HS-27A (cell line): ENCODE data around the gene ABO.
"Not testable (repeated sequence)": the region's sequence is repeated elsewhere in the genome, so short reads cannot be mapped to it uniquely, and the experiment has no call there.

ENCODE experiments used
- DNase-seq: peaks from one replicate; pipeline ENCODE4 v3.0.0-alpha.2; 2012; ENCODE audit warnings: low read depth, missing footprints

The ABO gene

DNA sequence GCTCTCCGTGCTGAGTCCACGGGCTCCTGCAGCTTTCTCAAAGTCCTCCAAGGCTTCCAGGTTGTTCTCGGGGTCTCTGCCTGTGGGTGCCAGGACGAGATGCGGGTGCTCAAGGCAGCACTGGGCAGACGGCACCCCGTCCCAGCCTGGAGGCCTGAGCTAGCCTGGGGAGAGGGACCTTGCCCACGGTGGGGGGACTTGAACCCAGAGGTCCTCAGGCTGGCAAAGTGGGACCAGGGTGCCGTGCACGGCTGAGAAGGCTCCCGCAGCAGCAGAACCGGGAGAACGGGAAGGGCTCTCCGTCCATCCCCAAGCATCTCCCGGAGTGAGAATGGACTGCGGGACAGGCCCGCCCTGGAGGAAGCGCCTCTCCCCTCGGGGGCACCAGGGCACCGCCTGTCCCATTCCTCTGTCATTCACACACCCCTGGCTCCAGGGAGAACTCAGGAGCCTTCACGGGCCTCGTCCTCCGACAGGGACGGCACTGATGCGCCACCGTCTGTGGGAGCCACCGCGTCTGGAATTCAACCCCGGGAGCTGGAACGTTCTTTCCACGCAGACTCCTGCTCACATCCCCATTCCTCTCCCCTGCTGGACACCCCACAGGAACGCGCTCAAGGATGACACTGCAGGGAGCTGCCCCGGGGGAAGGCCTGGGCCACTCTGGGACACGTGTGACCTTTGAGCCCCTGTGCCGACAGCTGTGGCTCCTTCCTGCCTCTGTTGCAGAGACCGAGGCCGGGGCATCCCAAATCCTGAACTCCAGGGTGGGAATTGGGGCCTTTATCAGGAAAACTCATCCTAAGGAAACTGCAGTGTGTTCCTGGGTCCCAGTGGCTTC, 49.6 kb downstream of the ABO start:
- DNase-seq: no peak

GRCh38 chr9:133224762-133225161, 50.2 kb downstream of the ABO start:
- no peak for DNase-seq

- not testable (repeated sequence) for DNase-seq
These were observed 51.7 kb downstream of the ABO start for GRCh38 chr9:133223159-133223756.

DNA sequence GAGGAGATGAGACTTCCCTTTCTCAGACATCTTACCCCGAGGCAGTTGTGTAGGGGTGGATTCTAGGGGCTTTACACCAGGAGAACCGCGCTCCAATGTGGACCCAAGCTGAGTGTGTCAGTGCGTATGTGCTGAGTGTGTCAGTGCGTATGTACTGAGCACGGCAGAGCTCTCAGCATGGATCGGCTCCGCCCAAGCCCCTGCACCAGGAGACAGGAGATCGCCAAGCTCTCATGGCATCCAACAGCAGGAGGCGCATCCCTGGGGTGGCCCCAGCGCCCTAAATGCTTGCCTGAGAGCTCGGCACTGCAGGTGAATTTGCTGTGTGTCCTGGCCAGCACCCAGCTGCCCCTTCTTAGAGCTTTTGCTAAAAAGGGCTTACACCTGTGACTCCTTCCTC, 53.0 kb downstream of the ABO start:
- DNase-seq: not testable (repeated sequence)

DNA sequence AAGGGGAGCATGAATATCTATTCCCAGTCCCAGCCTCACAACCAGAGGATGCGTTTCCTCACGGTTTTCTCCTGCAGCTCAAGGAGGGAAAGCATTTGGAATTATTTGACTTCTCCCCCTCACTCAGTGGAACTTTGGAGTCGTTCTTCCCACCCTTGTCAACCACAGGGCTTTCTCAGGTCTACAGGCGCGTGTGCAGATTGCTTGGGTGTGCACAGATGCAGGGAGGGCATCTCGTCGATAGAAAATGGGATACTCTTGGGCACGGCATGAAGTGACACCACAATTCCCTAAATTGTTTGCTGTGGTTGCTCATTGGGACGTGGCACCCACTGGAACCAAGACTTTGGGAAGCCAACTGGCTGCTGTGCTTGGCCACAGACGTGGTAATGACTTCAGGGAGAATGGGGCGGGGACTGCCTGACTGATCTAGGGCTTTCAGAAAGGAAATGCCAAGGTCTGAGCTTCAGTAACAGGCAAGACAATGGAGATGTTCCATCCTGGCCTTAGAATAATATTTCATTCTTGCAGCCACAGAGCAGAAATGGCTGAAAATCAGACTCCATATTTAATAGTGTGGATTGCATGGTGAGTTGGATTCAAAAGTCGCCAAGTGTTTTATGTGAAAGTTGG, 53.7 kb downstream of the ABO start:
- no peak for DNase-seq

DNA sequence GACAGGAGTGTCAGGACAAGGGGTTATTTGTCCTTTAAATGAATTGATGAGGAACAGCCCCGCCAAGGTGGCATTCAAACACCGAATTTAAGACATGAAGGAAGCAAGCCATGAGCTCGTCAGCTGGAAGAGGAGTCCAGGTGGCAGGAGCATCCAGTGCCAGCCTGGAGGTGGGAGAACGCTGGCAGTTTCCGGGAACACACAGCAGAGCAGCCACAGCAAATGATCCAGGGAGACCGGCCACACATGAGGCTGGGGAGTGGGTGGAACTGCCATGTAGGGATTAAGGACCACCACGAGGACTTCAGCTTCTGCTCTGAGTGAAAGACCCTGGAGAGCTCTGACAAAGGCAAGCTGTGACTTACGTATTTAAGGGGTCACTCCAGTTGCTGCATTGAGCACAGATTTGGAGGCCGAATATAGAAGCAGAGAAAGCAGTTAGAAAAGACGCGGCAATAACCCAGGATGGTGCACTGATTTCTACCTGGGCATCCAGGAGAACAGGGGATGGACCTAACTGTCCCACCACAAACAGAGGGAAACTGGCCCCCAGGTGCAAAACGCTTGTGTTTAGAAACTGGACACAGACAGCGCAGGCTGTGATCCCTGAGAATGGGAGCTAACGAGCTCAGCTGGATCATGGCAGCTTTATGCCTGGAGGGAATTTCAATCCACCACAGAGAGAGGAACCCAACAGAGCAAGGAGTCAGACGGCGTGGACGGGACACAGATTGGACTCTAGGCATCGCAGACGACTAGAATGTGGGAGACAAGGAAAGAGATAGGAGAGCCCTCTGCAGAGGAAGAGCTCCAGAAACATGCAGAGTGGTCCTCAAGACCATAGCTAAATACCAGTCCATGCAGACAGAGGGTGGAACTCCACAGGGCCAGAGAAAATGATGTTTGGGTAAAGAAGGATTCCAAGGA, 56.7 kb downstream of the ABO start:
- DNase-seq: not testable (repeated sequence)

DNA sequence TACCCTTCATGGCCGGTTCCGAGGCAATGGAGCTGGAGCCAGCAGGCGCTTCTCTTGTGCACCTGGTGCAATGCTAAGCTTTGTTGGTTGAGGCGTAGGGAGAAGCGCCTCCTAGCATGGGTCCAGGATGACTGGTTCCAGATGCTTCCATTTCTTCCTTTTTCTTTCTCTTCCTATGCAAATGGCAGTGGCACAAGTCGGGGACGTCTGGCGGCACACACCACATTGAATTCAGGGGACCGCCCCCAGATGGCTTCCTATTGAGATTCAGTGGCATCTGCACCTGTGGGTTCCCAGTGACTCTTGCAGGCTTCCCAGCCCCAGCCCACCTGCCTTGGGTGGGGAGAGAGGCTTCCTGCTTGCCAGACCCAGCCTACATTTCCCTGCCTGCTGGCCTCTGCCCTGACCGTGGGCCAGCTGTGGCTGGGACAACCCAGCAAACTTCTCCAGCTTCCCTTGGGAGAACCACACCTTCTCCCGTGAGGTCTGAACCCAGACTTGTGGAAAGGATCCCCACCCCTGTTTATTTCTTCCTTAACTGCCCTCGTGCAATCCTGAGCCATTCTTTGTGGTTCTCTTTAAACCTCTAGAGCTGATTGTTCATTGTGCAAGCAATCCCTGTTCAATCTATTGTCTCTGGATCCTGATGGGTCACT, 57.5 kb downstream of the ABO start:
- DNase-seq: not testable (repeated sequence)

- DNase-seq: not testable (repeated sequence)
These were observed 60.7 kb downstream of the ABO start for GRCh38 chr9:133214276-133214675.

GRCh38 chr9:133210609-133211008, 64.4 kb downstream of the ABO start:
- DNase-seq: no peak

DNA sequence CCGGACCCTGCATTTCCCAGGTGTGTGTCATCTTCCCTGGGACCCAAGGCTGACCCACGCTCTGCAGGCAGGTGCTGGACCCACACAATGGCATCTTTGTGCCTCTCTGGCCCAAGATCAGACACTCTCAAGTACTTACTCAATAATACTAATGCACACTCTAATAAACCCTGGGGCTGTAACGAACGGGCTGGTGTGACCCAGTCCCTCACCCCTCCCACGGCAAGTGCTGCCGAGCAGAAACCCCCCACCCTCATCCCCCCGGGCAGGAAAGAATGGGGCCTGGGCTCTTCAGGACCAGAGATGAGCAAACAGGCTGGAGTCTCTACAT, 64.8 kb downstream of the ABO start:
- no peak for DNase-seq

GRCh38 chr9:133209327-133210201, 65.4 kb downstream of the ABO start:
- DNase-seq: not testable (repeated sequence)

DNA sequence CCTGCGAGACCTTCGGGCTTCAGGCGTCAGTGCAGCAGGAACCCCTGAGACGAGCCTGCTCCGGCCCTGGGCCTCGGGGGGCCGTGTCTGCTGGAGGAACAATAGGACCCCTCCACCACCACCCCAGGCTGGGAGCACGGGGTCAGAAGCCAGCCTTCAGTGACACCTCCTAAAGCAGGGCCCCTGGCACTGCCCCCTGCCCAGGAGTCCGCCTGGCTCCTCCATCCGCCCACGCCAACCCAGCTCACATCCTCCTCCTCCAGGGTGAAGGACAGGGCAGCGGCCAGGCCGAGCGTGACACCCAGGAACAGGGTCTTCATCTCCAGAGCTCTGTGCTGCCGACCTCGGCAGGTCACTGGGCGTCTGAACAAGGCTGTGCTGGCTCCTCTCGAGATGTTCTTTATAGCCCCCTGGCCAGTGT, 66.1 kb downstream of the ABO start, which contains the start of gene OBP2B:
TSS of gene OBP2B (minus strand) at position 371 of the 421 bp plus-strand sequence. CDS start at position 320, 51 bp downstream.
- DNase-seq: not testable (repeated sequence)

GRCh38 chr9:133208171-133208879, 66.7 kb downstream of the ABO start:
- not testable (repeated sequence) for DNase-seq

DNA sequence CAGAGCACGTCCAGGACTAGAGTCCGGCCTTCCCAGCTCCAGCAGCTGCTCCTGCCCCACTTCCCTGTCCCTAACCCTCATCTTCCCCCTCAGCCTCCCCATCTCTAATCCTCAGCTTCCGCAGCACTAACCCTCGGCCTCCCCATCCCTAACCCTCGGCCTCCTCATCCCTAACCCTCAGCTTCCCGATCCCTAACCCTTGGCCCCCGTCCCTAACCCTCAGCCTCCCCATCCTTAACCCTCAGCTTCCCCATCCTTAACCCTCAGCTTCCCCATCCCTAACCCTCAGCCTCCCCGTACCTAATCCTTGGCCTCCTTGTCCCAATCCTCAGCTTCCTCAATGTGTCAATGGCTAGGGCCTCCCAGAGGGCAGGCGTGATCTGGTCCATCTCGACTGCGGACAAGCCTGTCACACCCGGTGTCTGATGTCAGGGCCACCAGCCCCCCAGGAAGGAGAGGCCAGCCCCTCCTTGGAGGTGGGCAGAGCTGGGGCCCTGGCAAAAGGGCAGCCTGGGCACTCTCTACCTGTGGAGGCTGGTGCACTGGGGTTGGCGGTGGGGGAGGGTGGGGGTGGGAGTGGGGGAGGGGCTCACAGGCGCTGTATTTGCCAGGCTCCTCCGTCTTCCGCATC, 67.3 kb downstream of the ABO start:
- DNase-seq: no peak

DNA sequence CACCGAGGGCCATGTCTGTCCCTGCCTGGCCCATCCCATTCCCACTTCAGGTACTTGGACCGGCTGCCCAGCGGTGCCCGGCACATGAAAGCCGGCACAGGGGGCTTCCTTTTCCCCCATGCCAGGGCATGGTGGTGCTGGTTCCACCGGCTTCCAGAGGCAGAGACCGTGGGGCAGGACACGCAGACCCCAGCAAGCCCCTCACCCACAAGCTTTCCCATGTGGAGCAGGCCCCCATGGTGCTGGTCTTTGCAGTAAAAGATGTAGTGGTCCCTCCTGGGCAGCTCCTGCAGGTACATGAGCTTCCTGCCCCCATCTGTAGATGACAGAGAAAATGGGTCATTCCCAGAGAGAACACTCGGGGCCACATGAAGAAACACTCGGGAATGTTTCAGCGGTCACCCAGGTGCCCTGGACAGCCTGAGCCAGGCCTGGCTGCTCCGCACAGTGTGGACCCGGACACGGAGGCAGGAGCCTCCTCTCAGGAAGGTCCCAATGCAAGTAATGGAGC, 67.9 kb downstream of the ABO start:
- DNase-seq: no peak

- no peak for DNase-seq
These were observed 68.7 kb downstream of the ABO start for GRCh38 chr9:133205996-133206931.

DNA sequence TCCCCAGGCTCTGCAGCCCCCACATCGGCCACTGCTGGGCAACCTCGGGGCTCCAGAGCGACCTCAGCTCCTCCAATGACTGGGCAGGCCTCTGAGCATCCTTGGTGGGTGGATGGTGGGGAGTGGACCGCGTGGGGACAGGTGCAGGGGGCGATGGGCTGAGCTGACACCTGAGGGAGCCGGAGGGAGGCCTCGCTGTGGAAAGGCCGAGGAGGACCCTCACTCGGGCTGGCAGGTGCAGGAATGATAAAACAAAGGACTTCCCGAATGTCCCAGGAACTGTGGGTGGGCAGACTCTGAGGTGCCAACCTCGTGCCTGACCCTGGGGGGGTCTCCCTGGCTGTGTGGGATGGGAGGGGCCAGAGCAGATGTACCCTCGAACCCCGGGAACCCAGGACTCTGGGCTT, 69.5 kb downstream of the ABO start:
- not testable (repeated sequence) for DNase-seq
